Keratinocyte (primary cell): ENCODE results near the gene HNRNPL.

ENCODE experiments used
- EZH2 ChIP-seq: IDR thresholded peaks from one replicate; pipeline ENCODE4 v1.6.1; 2012; ENCODE audit warnings: inconsistent platforms, mild to moderate bottlenecking, low read length, moderate library complexity
- TF ChIP-seq, protein P1 (sequence below), 3 experiments: IDR thresholded peaks in 1 of 3; conservative IDR thresholded peaks in 1 of 3; optimal IDR thresholded peaks in 1 of 3; 2 replicates in 2 of 3; 3 replicates in 1 of 3; pipeline versions ENCODE3 to v1.5.1; 2011; ENCODE audit warnings: low read length in 3 of 3, mild to moderate bottlenecking in 3 of 3, moderate library complexity in 2 of 3, control low read depth in 1 of 3, inconsistent platforms in 1 of 3; ENCODE audit not compliant: insufficient read depth in 2 of 3; ENCODE audit errors: extremely low read depth in 1 of 3

DNA sequence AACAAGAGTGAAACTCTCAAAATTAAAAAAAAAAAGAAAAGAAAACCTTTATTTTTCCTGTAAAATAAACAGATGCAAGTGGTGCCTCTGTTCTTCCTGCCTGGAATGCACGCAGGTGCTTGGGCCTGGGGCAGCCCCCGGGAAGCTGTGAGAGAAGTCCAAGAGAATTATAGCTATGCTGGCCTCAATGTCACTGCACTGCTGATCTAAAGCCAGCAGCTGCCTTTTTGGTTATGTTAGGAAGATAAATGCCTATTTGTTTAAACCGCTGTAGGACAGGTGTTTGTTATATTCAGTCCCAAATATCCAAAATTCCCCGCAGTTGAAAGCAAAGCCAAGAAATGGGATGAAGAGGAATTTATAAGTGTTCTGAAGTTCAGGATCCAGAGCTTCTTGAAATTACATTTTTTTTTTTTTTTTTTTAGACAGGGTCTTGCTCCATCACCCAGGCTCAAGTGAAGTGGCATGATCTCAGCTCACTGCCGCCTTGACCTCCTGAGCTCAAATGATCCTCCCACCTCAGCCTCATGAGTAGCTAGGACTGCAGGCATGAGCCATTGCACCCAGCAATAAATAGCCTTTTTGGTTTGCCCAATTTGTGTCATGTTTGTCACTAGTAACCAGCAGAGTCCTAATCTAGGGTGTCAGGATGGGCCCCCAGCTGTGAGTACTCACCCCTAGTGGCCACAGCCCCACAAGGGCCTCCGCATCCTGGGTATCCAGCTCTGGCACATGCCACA lies 26.0 kb upstream of the HNRNPL start:
- TF ChIP-seq, protein P1, sequence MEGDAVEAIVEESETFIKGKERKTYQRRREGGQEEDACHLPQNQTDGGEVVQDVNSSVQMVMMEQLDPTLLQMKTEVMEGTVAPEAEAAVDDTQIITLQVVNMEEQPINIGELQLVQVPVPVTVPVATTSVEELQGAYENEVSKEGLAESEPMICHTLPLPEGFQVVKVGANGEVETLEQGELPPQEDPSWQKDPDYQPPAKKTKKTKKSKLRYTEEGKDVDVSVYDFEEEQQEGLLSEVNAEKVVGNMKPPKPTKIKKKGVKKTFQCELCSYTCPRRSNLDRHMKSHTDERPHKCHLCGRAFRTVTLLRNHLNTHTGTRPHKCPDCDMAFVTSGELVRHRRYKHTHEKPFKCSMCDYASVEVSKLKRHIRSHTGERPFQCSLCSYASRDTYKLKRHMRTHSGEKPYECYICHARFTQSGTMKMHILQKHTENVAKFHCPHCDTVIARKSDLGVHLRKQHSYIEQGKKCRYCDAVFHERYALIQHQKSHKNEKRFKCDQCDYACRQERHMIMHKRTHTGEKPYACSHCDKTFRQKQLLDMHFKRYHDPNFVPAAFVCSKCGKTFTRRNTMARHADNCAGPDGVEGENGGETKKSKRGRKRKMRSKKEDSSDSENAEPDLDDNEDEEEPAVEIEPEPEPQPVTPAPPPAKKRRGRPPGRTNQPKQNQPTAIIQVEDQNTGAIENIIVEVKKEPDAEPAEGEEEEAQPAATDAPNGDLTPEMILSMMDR (optimal IDR thresholded peaks at IDR 0.05 in 1 of 3, IDR thresholded peaks at IDR 0.05 in 1 of 3, conservative IDR thresholded peaks at IDR 0.05 in 1 of 3; ENCODE audit: extremely low read depth in 1 of 3, insufficient read depth in 2 of 3, low read length in 3 of 3), result no peak
- no peak for TF ChIP-seq EZH2
